SK-N-MC (cell line): ENCODE measurements around the gene YBX2.

Experiments used
- DNase-seq: peaks from one replicate; pipeline ENCODE4 v3.0.0-alpha.2; 2011; ENCODE audit warnings: low read depth, low spot score
- H3K27ac ChIP-seq: fragments of 200-600 bp; sonication (generic); 2 replicates; pipeline ENCODE4 v1.5.1; 2016; ENCODE audit warnings: mixed run types
- H3K36me3 ChIP-seq: fragments of 200-600 bp; sonication (generic); 2 replicates; pipeline ENCODE4 v1.6.1; 2017; ENCODE audit warnings: antibody characterized with exemption, low read length, mixed read lengths; ENCODE audit not compliant: insufficient read depth
- H3K4me3 ChIP-seq: fragments of 200-600 bp; sonication (generic); 2 replicates; pipeline ENCODE4 v1.5.1; 2016
- H3K9ac ChIP-seq: fragments of 200-600 bp; sonication (generic); 2 replicates; pipeline ENCODE4 v1.8.0; 2017; ENCODE audit warnings: mixed run types, mixed read lengths; ENCODE audit not compliant: insufficient read length
- H3K9me3 ChIP-seq: fragments of 200-600 bp; sonication (generic); 2 replicates; pipeline ENCODE4 v1.6.1; 2017; ENCODE audit warnings: low read depth, mild to moderate bottlenecking, antibody characterized with exemption, low read length, moderate library complexity, mixed read lengths
- EZH2 ChIP-seq: fragments of 200-600 bp; sonication (generic); IDR thresholded peaks from one replicate; pipeline ENCODE4 v1.6.1; 2017; ENCODE audit warnings: antibody characterized with exemption
- FOXP2 ChIP-seq: optimal IDR thresholded peaks from 2 replicates; pipeline ENCODE3; 2011; ENCODE audit warnings: mild to moderate bottlenecking, moderate library complexity; ENCODE audit not compliant: insufficient read depth; ENCODE audit errors: extremely low read length, control extremely low read depth
- POLR2AphosphoS5 ChIP-seq: IDR thresholded peaks from 2 replicates; pipeline ENCODE4 v1.6.1; 2012; ENCODE audit warnings: mild to moderate bottlenecking, low read depth, low read length, borderline replicate concordance

The YBX2 gene

GRCh38 chr17:7325031-7325528 lies 30.6 kb upstream of the YBX2 start:
- no peak overlapping the region for H3K27ac ChIP-seq
- peaks cover 49% of the 10 kb centered on the region for H3K36me3 ChIP-seq
- TF ChIP-seq POLR2AphosphoS5 = no peak
- no peak for TF ChIP-seq EZH2
- TF ChIP-seq FOXP2 = no peak
- DNase-seq = no peak
- H3K9ac ChIP-seq = no peak overlapping the region
- H3K9me3 ChIP-seq = no peaks in the 10 kb centered on the region
- no peak overlapping the region for H3K4me3 ChIP-seq

- peaks cover 49% of the 10 kb centered on the region for H3K36me3 ChIP-seq
- DNase-seq = no peak
Observed at GRCh38 chr17:7324438-7324779, 30.0 kb upstream of the YBX2 start.

GRCh38 chr17:7323731-7324437 lies 29.4 kb upstream of the YBX2 start:
- H3K36me3 ChIP-seq = peaks cover 51% of the 10 kb centered on the region
- no peak overlapping the region for H3K27ac ChIP-seq
- no peak overlapping the region for H3K4me3 ChIP-seq
- no peaks in the 10 kb centered on the region for H3K9me3 ChIP-seq
- no peak for DNase-seq
- no peak overlapping the region for H3K9ac ChIP-seq
- TF ChIP-seq POLR2AphosphoS5 = no peak
- TF ChIP-seq FOXP2 = no peak
- no peak for TF ChIP-seq EZH2

More at GRCh38 chr17:7324438-7324779, 30.0 kb upstream of the YBX2 start:
- no peak overlapping the region for H3K27ac ChIP-seq
- H3K9ac ChIP-seq = no peak overlapping the region
- no peak overlapping the region for H3K4me3 ChIP-seq
- H3K9me3 ChIP-seq = no peaks in the 10 kb centered on the region
- TF ChIP-seq POLR2AphosphoS5 (no peak), FOXP2 (no peak), EZH2 (no peak)

- Histone ChIP-seq H3K4me3 (no peak overlapping the region), H3K9ac (no peak overlapping the region), H3K27ac (no peak overlapping the region), H3K36me3 (peaks cover 59% of the 10 kb centered on the region), H3K9me3 (no peaks in the 10 kb centered on the region)
- no peak for DNase-seq
- TF ChIP-seq EZH2 (no peak), FOXP2 (no peak), POLR2AphosphoS5 (no peak)
Observed at GRCh38 chr17:7322520-7323194, 28.2 kb upstream of the YBX2 start.

- H3K9ac ChIP-seq = no peak overlapping the region
- no peaks in the 10 kb centered on the region for H3K9me3 ChIP-seq
- no peak overlapping the region for H3K4me3 ChIP-seq
- H3K27ac ChIP-seq = no peak overlapping the region
- DNase-seq = no peak
- peaks cover 62% of the 10 kb centered on the region for H3K36me3 ChIP-seq
- TF ChIP-seq EZH2 (no peak), FOXP2 (no peak), POLR2AphosphoS5 (no peak)
Observed at GRCh38 chr17:7321466-7321865, 27.0 kb upstream of the YBX2 start.

GRCh38 chr17:7318121-7318860 lies 23.9 kb upstream of the YBX2 start:
- H3K36me3 ChIP-seq = peaks cover 48% of the 10 kb centered on the region
- no peak overlapping the region for H3K4me3 ChIP-seq
- H3K9ac ChIP-seq = no peak overlapping the region
- no peak overlapping the region for H3K27ac ChIP-seq
- H3K9me3 ChIP-seq = no peaks in the 10 kb centered on the region
- no peak for TF ChIP-seq FOXP2
- no peak for TF ChIP-seq POLR2AphosphoS5
- TF ChIP-seq EZH2 = no peak
- no peak for DNase-seq

- H3K9me3 ChIP-seq = no peaks in the 10 kb centered on the region
- H3K36me3 ChIP-seq = peaks cover 48% of the 10 kb centered on the region
- TF ChIP-seq EZH2 (no peak), FOXP2 (no peak), POLR2AphosphoS5 (no peak)
- no peak overlapping the region for H3K4me3 ChIP-seq
- no peak for DNase-seq
- no peak overlapping the region for H3K27ac ChIP-seq
- H3K9ac ChIP-seq = no peak overlapping the region
Observed at GRCh38 chr17:7317161-7317803, 22.8 kb upstream of the YBX2 start.
